Stimulated activated naive CD8-positive, alpha-beta T cell treated with anti-CD3 and anti-CD28 coated beads, Interleukin-15, Interleukin-2, amounts not matched to agents 100 ng/mL and 50 ng/mL, for 24 hours (primary cell): ENCODE data around the gene TULP4.
"Not testable (repeated sequence)": the region's sequence is repeated elsewhere in the genome, so short reads cannot be mapped to it uniquely, and the experiment has no call there.

Experiments
- H3K27ac Mint-ChIP-seq: one replicate; pipeline ENCODE4 v1.8.0; 2021; ENCODE audit warnings: mild to moderate bottlenecking, mixed read lengths
- H3K27me3 Mint-ChIP-seq: one replicate; pipeline ENCODE4 v1.8.0; 2021; ENCODE audit warnings: mixed read lengths
- H3K36me3 Mint-ChIP-seq: one replicate; pipeline ENCODE4 v1.8.0; 2021; ENCODE audit warnings: low read depth, mixed read lengths
- H3K4me1 Mint-ChIP-seq: one replicate; pipeline ENCODE4 v1.8.0; 2021; ENCODE audit warnings: low read depth, mixed read lengths
- H3K4me3 Mint-ChIP-seq: one replicate; pipeline ENCODE4 v1.8.0; 2021; ENCODE audit warnings: mild to moderate bottlenecking, mixed read lengths
- H3K9me3 Mint-ChIP-seq: one replicate; pipeline ENCODE4 v1.8.0; 2021; ENCODE audit warnings: mixed read lengths

The TULP4 gene

DNA sequence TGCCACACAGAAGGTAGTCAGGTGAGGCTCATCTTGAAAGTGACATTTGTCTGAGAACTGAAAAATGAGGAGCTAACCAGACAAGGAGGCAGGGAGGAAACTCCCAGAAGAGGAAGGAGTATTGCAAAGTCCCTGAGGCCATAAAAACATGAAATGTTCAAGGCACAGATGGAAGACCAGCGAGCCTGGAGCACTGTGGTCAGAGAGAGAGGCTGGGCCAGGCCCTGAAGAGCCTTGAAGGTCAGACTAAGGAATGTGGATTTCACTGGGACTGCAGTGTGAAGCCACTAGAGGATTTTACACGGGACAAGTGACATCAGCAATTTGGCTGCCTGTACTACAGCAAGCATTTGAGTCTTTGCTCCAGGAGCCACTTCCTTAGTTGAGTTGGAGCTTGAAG, 226.5 kb downstream of the TULP4 start:
- H3K4me3 Mint-ChIP-seq, result no peak overlapping the region
- no peak overlapping the region for H3K27ac Mint-ChIP-seq
- no peaks in the 10 kb centered on the region for H3K4me1 Mint-ChIP-seq
- H3K9me3 Mint-ChIP-seq, result peaks cover 4% of the 10 kb centered on the region
- H3K27me3 Mint-ChIP-seq, result peaks cover 61% of the 10 kb centered on the region
- H3K36me3 Mint-ChIP-seq, result no peaks in the 10 kb centered on the region

DNA sequence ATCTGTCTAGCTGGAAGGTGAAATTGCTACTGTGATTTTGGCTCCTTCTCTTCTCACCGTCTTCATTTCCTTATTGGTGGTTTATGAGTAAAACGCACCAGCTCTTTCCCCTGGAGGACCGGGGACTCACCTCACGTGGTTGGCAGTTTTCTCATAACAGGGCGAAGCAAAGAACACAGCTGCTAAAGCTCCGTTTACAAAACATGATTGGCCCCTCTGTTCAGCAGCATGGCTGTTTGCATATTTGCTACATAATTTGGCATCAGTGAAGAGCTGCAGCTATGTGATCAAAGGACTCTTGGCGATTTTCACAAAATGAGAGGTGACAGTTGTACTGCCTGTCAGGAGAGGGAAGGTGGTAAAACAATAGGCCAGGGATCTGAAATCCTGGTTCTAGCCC, 227.1 kb downstream of the TULP4 start:
- Mint-ChIP-seq H3K36me3 (no peaks in the 10 kb centered on the region), H3K27me3 (peaks cover 58% of the 10 kb centered on the region), H3K27ac (no peak overlapping the region), H3K4me3 (no peak overlapping the region), H3K4me1 (no peaks in the 10 kb centered on the region), H3K9me3 (peaks cover 4% of the 10 kb centered on the region)

DNA sequence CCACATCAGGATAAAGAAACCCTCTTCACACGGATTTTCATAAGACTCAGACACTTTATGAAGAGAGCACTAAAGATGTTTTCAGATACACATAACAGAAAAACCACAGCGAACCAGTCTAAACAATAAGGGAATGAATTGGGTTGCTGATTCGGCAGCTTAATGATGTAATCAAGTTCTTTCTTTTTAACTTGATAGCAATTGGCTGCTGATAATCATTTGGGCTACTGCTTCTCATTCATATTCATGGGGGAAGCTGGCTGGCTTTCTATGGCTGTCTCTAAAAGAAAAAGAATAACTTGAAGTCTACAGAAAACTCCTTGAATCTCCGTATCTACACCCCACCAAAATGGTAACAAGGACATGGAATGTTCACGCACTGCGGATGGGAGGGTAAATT, 227.6 kb downstream of the TULP4 start:
- H3K27me3 Mint-ChIP-seq, result peaks cover 54% of the 10 kb centered on the region
- no peaks in the 10 kb centered on the region for H3K4me1 Mint-ChIP-seq
- no peak overlapping the region for H3K27ac Mint-ChIP-seq
- peaks cover 4% of the 10 kb centered on the region for H3K9me3 Mint-ChIP-seq
- no peaks in the 10 kb centered on the region for H3K36me3 Mint-ChIP-seq
- H3K4me3 Mint-ChIP-seq, result no peak overlapping the region

DNA sequence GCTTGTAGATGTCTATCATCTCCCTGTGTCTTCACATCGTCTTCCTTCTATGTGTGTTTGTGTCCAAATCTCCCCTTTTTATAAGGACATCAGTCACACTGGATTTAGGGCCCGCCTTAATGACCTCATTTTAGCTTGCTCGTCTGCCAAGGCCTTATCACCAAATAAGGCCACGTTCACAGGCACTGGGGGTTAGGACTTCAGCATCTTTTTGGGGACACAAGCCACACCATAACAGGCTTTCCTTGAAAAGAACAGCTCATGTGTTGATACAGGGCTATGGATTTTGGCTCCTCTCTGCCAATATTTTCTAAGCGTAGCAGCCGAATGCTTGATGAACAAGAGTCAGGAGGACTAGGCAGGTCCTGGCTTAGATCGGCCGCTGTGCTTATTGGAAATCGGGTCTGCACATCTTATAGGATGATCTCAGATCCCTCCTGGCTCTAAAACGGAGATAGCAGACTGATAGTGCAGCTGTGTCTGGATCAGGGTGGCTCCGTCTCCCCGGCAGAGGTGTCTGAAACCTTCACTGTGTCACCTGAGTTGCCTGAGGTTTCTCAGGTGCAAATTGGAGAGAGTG, 231.4 kb downstream of the TULP4 start:
- Mint-ChIP-seq H3K9me3 (no peaks in the 10 kb centered on the region), H3K27ac (no peak overlapping the region), H3K4me3 (no peak overlapping the region), H3K27me3 (peaks cover 32% of the 10 kb centered on the region), H3K4me1 (no peaks in the 10 kb centered on the region), H3K36me3 (no peaks in the 10 kb centered on the region)

DNA sequence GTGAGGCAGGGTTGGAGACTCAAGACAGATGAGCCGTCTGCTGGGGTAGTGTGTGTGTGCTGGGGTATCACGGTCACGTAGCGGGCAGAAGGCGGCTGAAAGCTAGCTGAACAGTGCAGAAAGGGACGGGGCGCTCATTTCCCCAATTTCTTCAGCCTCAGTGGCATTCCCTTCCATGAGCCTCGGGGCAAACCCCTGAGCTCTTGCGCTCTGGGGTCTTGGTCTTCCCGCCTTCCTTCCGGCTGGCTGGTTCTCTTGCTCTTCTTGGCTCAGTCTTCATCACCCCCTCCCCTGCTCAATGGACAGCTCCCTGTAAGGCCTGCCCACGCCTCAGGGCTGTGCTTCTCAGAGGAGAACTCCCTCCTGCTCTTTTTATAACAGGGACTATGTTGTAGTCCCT, 232.2 kb downstream of the TULP4 start:
- Mint-ChIP-seq H3K27ac (no peak overlapping the region), H3K9me3 (no peaks in the 10 kb centered on the region), H3K36me3 (no peaks in the 10 kb centered on the region), H3K27me3 (peaks cover 25% of the 10 kb centered on the region), H3K4me3 (no peak overlapping the region), H3K4me1 (no peaks in the 10 kb centered on the region)

DNA sequence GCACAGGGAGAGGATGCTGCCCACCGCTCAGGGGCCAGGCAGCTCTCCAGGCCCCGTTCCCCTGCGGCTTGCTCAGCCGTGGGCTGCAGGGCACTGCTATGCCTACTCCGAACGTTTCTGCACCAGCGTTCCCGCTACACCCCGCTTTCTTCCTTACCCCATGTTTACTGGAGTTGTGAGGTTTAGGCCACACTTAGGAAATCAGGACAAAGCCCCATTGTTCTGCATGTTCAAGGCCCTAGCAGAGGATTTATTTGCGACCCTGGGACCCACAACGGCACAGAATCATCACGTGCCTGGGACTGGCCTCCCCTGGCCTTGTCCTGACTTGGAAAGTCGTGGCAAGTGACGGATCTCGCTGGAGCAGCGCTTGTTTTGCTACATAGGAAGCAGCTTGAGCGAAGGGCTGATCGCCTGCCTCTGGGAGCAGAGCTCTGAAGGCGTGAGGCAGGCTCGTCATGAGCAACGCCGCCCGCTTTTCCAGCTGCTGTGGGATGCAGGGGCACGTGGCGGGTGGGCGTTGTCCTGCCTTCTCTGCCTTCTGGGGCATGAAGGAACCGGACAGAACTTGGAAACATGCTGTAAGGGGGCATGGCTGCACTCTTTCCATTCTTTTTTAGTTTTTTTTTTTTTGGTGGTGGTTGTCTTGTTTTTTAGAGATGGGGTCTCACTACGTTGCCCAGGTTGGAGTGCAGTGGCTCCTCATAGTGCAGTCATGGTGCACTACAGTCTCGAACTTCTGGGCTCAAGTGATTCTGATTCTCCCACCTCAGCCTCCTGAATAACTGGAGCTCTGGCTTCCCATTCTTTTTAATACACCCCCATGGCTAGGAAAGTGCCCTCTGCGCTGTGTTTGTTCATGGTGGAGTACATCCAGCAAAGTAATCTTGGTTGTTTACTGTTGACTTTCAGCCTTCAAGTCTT, 233.0 kb downstream of the TULP4 start:
- no peak overlapping the region for H3K4me3 Mint-ChIP-seq
- H3K4me1 Mint-ChIP-seq, result no peaks in the 10 kb centered on the region
- H3K27ac Mint-ChIP-seq, result no peak overlapping the region
- H3K36me3 Mint-ChIP-seq, result no peaks in the 10 kb centered on the region
- H3K9me3 Mint-ChIP-seq, result no peaks in the 10 kb centered on the region
- H3K27me3 Mint-ChIP-seq, result peaks cover 18% of the 10 kb centered on the region

DNA sequence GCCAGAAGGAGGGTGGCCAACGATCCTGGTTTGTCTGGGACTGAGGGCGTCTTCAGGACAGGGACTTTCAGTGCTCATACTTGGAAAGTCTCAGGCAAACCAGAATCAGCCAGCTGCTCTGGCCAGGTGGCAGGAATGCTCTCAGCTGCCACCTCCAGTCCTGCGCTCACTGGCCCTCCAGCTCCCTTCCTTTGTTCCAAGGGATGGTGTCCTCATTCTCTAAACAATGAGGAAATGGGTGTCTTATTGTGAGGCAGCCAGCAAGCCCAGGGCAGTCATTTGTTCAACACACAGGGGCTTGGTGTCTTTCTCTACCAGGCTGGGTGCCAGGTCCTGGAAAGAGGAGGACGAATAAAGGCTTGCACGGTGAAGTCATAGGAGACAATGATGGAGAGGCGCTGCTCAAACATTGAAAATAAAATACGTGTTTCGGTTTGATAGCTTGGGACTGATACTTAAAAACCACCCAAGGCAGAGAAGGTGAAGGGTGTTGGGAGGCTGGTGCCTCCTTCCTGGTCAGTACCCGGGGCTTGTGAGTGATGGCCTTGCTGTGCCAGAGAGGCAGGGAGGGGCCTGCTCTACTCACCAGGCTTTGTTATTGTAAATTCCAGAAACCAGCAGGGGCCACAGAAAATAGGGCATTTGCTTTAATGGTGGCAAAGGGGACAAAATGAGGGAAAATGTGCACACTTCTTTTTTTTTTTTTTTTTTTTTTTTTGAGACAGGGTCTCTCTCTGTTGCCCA, 236.3 kb downstream of the TULP4 start:
- Mint-ChIP-seq H3K9me3 (no peaks in the 10 kb centered on the region), H3K4me3 (no peak overlapping the region), H3K36me3 (no peaks in the 10 kb centered on the region), H3K4me1 (no peaks in the 10 kb centered on the region), H3K27me3 (no peaks in the 10 kb centered on the region), H3K27ac (no peak overlapping the region)

DNA sequence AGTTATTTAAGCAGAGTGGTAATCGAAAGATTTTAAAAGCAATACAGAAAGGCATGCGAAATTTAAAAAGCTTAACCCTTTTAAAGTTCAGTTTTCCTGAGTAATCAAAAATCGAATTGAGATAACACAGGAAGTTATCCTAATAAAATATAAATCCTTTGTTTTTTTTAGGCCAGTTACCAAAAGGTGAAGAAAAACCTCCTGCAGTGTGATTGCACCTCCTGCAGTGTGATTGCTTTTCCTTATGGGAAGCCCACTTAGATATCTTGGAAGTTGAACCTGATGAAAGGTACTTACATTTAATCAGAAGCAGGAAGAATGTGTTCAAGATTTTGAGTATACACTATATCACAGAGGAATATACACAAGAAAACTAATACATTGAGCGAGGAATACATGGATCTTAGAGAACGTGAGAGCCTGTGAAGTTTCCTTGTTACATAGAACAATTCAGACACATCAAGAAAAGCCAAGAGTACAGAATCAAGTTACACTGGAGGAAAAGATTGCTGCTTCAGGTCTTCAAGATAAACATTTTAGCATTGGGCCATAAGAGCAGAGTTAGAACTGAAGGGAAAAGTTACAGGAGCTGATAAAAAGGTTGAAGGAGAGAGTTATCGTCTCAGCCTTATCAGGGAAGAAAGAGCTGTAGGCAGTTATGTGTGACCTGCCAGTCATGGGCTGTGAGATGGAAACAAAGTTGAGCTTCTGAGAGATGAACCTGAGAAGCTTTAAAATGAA, 240.0 kb downstream of the TULP4 start:
- Mint-ChIP-seq H3K4me3 (no peak overlapping the region), H3K36me3 (no peaks in the 10 kb centered on the region), H3K9me3 (no peaks in the 10 kb centered on the region)

DNA sequence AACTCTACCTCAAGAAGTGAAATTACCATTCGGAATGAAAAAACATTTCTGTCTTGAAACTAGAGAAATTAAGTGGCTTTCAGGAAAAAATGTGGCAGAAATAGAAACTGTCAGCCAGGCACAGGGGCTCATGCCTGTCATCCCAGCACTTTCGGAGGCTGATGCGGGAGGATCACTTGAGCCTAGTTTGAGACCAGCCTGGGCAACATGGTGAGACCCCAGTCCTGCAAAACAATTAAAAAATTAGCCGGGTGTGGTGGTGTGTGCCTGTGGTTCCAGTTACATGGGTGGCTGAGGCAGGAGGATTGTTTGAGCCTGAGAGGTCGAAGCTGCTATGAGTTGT, 240.5 kb downstream of the TULP4 start:
- Mint-ChIP-seq H3K36me3 (no peaks in the 10 kb centered on the region), H3K4me1 (no peaks in the 10 kb centered on the region), H3K27ac (no peak overlapping the region)

More for the DNA sequence above, 240.0 kb downstream of the TULP4 start:
- H3K4me1 Mint-ChIP-seq, result no peaks in the 10 kb centered on the region
- no peaks in the 10 kb centered on the region for H3K27me3 Mint-ChIP-seq
- no peak overlapping the region for H3K27ac Mint-ChIP-seq

DNA sequence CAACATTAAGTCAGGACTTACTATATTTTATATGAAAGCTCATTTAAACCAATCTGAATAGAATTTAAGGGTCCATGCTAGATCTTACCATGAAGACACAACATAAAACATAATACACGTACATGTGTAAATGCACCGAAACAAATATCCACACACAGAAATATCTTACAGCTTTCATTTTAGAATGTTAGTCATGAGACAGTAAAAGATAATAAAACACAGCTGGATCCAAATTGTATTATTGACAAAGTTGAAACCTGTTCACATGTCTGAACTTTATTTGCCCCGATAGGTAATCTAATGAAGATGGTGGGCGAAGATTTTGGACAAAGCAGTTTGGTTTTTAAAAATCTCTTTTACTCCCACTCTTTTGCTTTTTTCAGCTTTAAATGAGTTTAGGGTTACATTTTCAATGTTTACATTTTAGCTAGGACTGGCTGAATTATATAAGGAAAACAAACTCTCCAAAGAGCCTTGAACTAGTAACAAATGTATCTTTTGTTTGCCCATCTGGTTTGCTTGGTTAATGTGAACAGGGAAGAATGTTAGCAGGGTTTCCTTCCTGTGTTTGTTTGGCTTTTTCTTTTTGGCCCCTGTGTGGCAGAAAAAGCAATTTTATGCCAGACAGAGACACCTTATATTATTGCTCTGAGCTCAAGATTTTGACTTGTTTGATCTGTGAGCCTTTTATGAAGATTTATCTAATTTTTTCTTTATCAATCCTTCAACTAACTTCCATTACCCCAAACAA, 242.5 kb downstream of the TULP4 start:
- Mint-ChIP-seq H3K27me3 (no peaks in the 10 kb centered on the region), H3K4me1 (peaks cover 6% of the 10 kb centered on the region), H3K27ac (no peak overlapping the region), H3K36me3 (no peaks in the 10 kb centered on the region), H3K9me3 (no peaks in the 10 kb centered on the region), H3K4me3 (no peak overlapping the region)

More for the DNA sequence above, 240.5 kb downstream of the TULP4 start:
- H3K9me3 Mint-ChIP-seq, result no peaks in the 10 kb centered on the region
- no peaks in the 10 kb centered on the region for H3K27me3 Mint-ChIP-seq
- H3K4me3 Mint-ChIP-seq, result no peak overlapping the region

DNA sequence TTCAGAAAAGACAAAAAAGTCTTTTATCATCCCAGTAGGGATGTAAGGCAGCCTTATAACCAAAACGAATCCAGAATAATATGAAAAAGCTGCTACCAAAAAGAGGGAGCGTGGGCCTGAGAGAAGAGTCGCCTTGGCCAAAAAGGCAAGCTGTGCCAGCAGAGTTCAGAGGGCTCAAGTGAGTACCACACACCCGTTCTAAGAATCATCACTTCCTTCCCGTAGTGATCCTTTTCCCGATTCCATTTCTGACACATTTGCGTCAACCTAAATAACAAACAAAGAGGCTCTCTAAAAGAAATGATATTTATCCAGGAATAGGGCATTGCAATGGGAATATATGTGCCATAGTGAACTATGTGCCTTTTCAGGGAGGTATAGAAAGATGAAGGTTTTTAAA, 243.8 kb downstream of the TULP4 start:
- H3K9me3 Mint-ChIP-seq, result no peaks in the 10 kb centered on the region
- peaks cover 11% of the 10 kb centered on the region for H3K4me1 Mint-ChIP-seq
- H3K36me3 Mint-ChIP-seq, result peaks cover 6% of the 10 kb centered on the region
- no peaks in the 10 kb centered on the region for H3K27me3 Mint-ChIP-seq
- no peak overlapping the region for H3K4me3 Mint-ChIP-seq
- H3K27ac Mint-ChIP-seq, result no peak overlapping the region

DNA sequence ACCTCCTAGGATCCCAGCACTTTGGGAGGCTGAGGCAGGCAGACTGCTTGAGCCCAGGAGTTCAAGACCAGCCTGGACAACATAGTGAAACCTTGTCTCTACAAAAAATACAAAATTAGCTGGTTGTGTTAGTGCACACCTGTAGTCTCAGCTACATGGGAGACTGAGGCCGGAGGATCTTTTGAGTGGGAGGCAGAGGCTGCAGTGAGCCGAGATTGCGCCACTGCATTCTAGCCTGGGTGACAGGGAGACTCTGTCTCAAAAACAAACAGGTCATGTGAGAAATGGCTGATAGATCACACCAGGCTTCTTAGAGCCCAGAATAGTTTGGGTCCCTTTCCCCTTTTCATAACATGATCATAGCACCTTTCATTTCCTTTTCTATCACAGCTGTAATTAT, 244.8 kb downstream of the TULP4 start:
- H3K27ac Mint-ChIP-seq, H3K27me3 Mint-ChIP-seq, H3K9me3 Mint-ChIP-seq, H3K36me3 Mint-ChIP-seq, H3K4me3 Mint-ChIP-seq: not testable (repeated sequence)
- H3K4me1 Mint-ChIP-seq, result peaks cover 21% of the 10 kb centered on the region

DNA sequence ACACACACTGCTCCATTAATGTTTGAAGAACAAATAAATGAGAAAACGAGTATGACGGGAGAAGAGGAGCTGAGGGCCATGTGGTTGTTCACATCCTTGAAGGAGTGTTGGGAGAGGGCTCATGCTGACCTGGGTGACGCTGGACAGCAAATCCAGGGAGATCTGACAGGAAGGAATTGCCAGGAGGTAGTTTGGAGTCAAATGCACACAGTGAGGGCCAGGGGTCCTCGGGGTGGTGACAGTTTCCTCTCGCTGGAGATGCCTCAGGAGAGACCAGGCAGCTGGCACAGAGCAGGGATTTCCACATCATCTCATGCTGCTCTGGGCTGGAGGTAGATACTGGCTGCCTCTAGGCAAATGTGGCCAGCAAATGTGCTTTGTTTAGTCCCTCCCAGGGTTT, 245.7 kb downstream of the TULP4 start:
- Mint-ChIP-seq H3K9me3 (no peaks in the 10 kb centered on the region), H3K27ac (no peak overlapping the region), H3K4me1 (peaks cover 30% of the 10 kb centered on the region), H3K36me3 (peaks cover 8% of the 10 kb centered on the region), H3K4me3 (no peak overlapping the region), H3K27me3 (no peaks in the 10 kb centered on the region)
